Stimulated activated CD4-positive, alpha-beta T cell treated with anti-CD3 and anti-CD28 coated beads, Interleukin-1b, Interleukin-23, amount 100 ng/mL, for 24 hours (primary cell): Measurements from ENCODE around the gene CHCHD6.

ENCODE experiments used
- DNase-seq, 4 experiments: peaks; one replicate each; pipeline ENCODE4 v3.0.0-alpha.2; 2020; ENCODE audit warnings: low read depth in 4 of 4, low spot score in 1 of 4

Gene CHCHD6

GRCh38 chr3:126857928-126858327 lies 153.9 kb downstream of the CHCHD6 start:
- DNase-seq = no peak

- DNase-seq = no peak
These were observed 154.4 kb downstream of the CHCHD6 start for GRCh38 chr3:126858401-126858800.

GRCh38 chr3:126858887-126859286 lies 154.8 kb downstream of the CHCHD6 start:
- DNase-seq = no peak

- DNase-seq = no peak
These were observed 155.6 kb downstream of the CHCHD6 start for GRCh38 chr3:126859415-126860246.

GRCh38 chr3:126865736-126866135 lies 161.7 kb downstream of the CHCHD6 start:
- DNase-seq = no peak

- no peak for DNase-seq
These were observed 162.2 kb downstream of the CHCHD6 start for GRCh38 chr3:126866175-126866759.

GRCh38 chr3:126867190-126867862 lies 163.3 kb downstream of the CHCHD6 start:
- DNase-seq = no peak

- DNase-seq = no peak
These were observed 163.8 kb downstream of the CHCHD6 start for GRCh38 chr3:126867863-126868200.

GRCh38 chr3:126870608-126871210 lies 166.7 kb downstream of the CHCHD6 start:
- DNase-seq = no peak

- no peak for DNase-seq
These were observed 168.8 kb downstream of the CHCHD6 start for GRCh38 chr3:126872701-126873342.

- no peak for DNase-seq
These were observed 169.4 kb downstream of the CHCHD6 start for GRCh38 chr3:126873416-126873815.

- DNase-seq = no peak
These were observed 174.6 kb downstream of the CHCHD6 start for GRCh38 chr3:126878664-126879063.

GRCh38 chr3:126880901-126881300 lies 176.9 kb downstream of the CHCHD6 start:
- DNase-seq = no peak

- no peak for DNase-seq
These were observed 177.8 kb downstream of the CHCHD6 start for GRCh38 chr3:126881861-126882260.

GRCh38 chr3:126883241-126883640 lies 179.2 kb downstream of the CHCHD6 start:
- no peak for DNase-seq

GRCh38 chr3:126885425-126885824 lies 181.4 kb downstream of the CHCHD6 start:
- DNase-seq = no peak

- DNase-seq = no peak
These were observed 182.2 kb downstream of the CHCHD6 start for GRCh38 chr3:126886217-126886616.

- DNase-seq = no peak
These were observed 183.6 kb downstream of the CHCHD6 start for GRCh38 chr3:126887686-126888085.

GRCh38 chr3:126888186-126888760 lies 184.2 kb downstream of the CHCHD6 start:
- no peak for DNase-seq

GRCh38 chr3:126889276-126890201 lies 185.5 kb downstream of the CHCHD6 start:
- DNase-seq = no peak
